ENCODE measurements around the gene PDGFB.

The PDGFB gene

DNA sequence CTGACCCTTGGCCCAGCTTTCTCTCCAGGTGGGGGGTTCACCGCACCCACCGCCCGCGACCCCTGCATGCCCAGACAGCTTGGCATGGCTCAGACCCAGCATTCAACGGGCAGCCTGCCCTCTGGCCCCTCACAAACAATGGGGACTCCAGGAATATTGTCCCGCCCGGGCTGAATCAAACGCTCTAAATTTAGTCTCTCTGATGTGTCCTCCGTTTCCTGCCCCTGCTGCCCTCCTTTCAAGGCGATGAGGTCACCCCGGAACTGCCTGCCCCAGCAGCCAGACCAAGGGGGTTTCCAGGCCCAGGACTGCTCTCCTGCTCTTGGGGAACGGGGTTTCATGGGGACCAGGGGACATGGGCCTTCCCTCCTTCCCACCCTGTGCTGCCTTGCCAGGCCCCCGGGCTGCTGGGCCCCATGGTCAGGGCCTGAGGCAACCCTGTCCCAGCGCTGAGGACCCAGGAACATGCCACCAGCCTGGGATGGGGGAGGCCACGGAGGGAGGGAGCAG, 10.1 kb upstream of the PDGFB start:
- H3K79me2 ChIP-seq (ENCODE audit: insufficient read depth, low read length), result no peaks in the 10 kb centered on the region
- H3K27me3 ChIP-seq (ENCODE audit: insufficient read depth, low read length), result peaks cover 18% of the 10 kb centered on the region
- no peak overlapping the region for H3K27ac ChIP-seq (ENCODE audit: low read depth, low read length, poor library complexity, severe bottlenecking)
- H3K9me3 ChIP-seq (ENCODE audit: low read length), result no peaks in the 10 kb centered on the region
- H3K9me2 ChIP-seq (ENCODE audit: low read depth, low read length), result no peaks in the 10 kb centered on the region
- H2AFZ ChIP-seq (ENCODE audit: low read length), result no peak overlapping the region
- no peak overlapping the region for H3K4me3 ChIP-seq (ENCODE audit: low read depth, low read length, poor library complexity, severe bottlenecking)
- no peak overlapping the region for H3K9ac ChIP-seq (ENCODE audit: low read length)
- no peaks in the 10 kb centered on the region for H3K4me1 ChIP-seq (ENCODE audit: insufficient read depth, low read length, severe bottlenecking)
- H4K20me1 ChIP-seq (ENCODE audit: insufficient read depth, low read length), result no peaks in the 10 kb centered on the region
- H3K36me3 ChIP-seq (ENCODE audit: insufficient read depth, low read length), result no peaks in the 10 kb centered on the region
- no peak for TF ChIP-seq EZH2 (IDR thresholded peaks at IDR 0.05; ENCODE audit: borderline replicate concordance, low read length)
- no peak for TF ChIP-seq CTCF (IDR thresholded peaks at IDR 0.05; ENCODE audit: low read length)
- H3F3A ChIP-seq (ENCODE audit: insufficient read depth, low read length), result no peaks in the 10 kb centered on the region
- H3K4me2 ChIP-seq (ENCODE audit: low read length), result no peak overlapping the region

DNA sequence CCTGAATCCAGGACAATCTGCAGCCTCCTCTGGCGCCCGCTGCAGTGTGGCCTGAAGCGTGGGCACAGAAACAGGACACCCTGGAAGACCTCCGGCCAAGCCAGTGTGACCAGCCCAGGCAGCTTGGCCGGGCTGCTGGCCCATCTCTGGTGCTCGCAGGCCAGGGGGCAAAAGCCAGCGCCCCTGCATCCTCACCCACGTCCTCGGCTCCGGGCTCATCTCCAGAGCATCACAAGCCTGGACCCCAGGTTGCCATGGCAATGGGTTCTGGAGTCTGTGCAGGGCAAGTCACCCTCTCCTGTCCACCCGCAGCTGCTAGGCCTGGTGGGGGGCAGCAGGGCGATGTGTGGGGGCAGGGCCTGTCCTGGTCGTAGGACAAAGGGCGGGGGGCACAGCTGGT, 9.3 kb upstream of the PDGFB start:
- Histone ChIP-seq H3K9me3 (ENCODE audit: low read length) (no peaks in the 10 kb centered on the region), H2AFZ (ENCODE audit: low read length) (no peak overlapping the region), H3K4me3 (ENCODE audit: low read depth, low read length, poor library complexity, severe bottlenecking) (no peak overlapping the region), H3K79me2 (ENCODE audit: insufficient read depth, low read length) (no peaks in the 10 kb centered on the region), H3K27ac (ENCODE audit: low read depth, low read length, poor library complexity, severe bottlenecking) (no peak overlapping the region), H3K9me2 (ENCODE audit: low read depth, low read length) (no peaks in the 10 kb centered on the region), H3K4me2 (ENCODE audit: low read length) (no peak overlapping the region), H3K9ac (ENCODE audit: low read length) (no peak overlapping the region), H4K20me1 (ENCODE audit: insufficient read depth, low read length) (no peaks in the 10 kb centered on the region), H3K4me1 (ENCODE audit: insufficient read depth, low read length, severe bottlenecking) (no peaks in the 10 kb centered on the region), H3K36me3 (ENCODE audit: insufficient read depth, low read length) (no peaks in the 10 kb centered on the region), H3K27me3 (ENCODE audit: insufficient read depth, low read length) (peaks cover 18% of the 10 kb centered on the region), H3F3A (ENCODE audit: insufficient read depth, low read length) (no peaks in the 10 kb centered on the region)
- TF ChIP-seq EZH2 (IDR thresholded peaks at IDR 0.05; ENCODE audit: borderline replicate concordance, low read length) (no peak), CTCF (IDR thresholded peaks at IDR 0.05; ENCODE audit: low read length) (no peak)

GRCh38 chr22:39253435-39254070, 8.8 kb upstream of the PDGFB start:
- no peaks in the 10 kb centered on the region for H3F3A ChIP-seq (ENCODE audit: insufficient read depth, low read length)
- no peak overlapping the region for H3K9ac ChIP-seq (ENCODE audit: low read length)
- no peaks in the 10 kb centered on the region for H3K4me1 ChIP-seq (ENCODE audit: insufficient read depth, low read length, severe bottlenecking)
- no peaks in the 10 kb centered on the region for H3K9me3 ChIP-seq (ENCODE audit: low read length)
- no peaks in the 10 kb centered on the region for H3K9me2 ChIP-seq (ENCODE audit: low read depth, low read length)
- H3K27me3 ChIP-seq (ENCODE audit: insufficient read depth, low read length), result peaks cover 18% of the 10 kb centered on the region
- H3K4me3 ChIP-seq (ENCODE audit: low read depth, low read length, poor library complexity, severe bottlenecking), result no peak overlapping the region
- H4K20me1 ChIP-seq (ENCODE audit: insufficient read depth, low read length), result no peaks in the 10 kb centered on the region
- TF ChIP-seq EZH2 (IDR thresholded peaks at IDR 0.05; ENCODE audit: borderline replicate concordance, low read length) (no peak), CTCF (IDR thresholded peaks at IDR 0.05; ENCODE audit: low read length) (no peak)
- H2AFZ ChIP-seq (ENCODE audit: low read length), result no peak overlapping the region
- no peak overlapping the region for H3K4me2 ChIP-seq (ENCODE audit: low read length)
- H3K36me3 ChIP-seq (ENCODE audit: insufficient read depth, low read length), result no peaks in the 10 kb centered on the region
- H3K27ac ChIP-seq (ENCODE audit: low read depth, low read length, poor library complexity, severe bottlenecking), result no peak overlapping the region
- no peaks in the 10 kb centered on the region for H3K79me2 ChIP-seq (ENCODE audit: insufficient read depth, low read length)
